Bone marrow (tissue), 2 donors: ENCODE measurements around the gene DENND5B.

ENCODE experiments used
- DNase-seq, 2 donors: peaks; one replicate each; lab custom pipeline; 2025; lab: John Stamatoyannopoulos, UW

DENND5B gene

GRCh38 chr12:31471823-31472222 is 119.1 kb downstream of the DENND5B start:
- no peak for DNase-seq

DNA sequence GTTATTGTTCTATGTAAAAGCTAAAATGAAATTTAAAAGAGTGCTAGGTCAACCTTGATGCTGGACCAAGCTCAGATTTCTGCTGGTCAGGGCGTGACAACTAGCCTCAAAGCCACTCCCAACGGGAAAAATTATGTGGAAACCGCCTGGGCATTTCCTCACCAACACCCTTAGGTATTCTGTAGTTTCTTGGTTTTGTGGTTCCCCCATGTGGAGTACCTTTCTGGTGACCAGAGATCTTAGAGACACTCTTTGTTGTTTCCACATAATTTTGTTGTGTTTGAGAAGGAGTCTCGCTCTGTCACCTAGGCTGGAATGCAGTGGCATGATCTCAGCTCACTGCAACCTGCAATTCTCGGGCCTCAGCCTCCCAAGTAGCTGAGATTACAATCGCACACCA is 119.9 kb downstream of the DENND5B start:
- no peak for DNase-seq

DNA sequence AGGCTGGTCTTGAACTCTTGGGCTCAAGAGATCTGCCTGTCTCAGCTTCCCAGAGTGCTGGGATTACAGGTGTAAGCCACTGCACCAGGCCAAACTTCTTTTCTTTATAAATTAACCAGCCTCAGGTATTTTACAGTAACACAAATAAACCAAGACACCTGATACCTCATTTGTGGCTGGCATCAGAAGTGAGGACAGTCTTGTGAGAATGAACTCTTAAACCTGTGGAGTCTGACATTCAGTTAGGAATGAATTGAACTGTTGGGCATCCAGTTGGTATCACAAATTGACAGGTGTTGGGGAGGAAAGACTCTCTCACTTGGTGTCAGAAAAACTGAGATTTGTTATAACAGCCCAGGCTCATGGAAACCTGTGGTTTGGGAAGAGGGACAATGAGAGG is 120.5 kb downstream of the DENND5B start:
- no peak for DNase-seq

GRCh38 chr12:31466768-31467167 is 124.2 kb downstream of the DENND5B start:
- DNase-seq, result no peak

- DNase-seq, result no peak
Measured at GRCh38 chr12:31465002-31465401, 125.9 kb downstream of the DENND5B start.

GRCh38 chr12:31460024-31460423 is 130.9 kb downstream of the DENND5B start:
- DNase-seq, result no peak

DNA sequence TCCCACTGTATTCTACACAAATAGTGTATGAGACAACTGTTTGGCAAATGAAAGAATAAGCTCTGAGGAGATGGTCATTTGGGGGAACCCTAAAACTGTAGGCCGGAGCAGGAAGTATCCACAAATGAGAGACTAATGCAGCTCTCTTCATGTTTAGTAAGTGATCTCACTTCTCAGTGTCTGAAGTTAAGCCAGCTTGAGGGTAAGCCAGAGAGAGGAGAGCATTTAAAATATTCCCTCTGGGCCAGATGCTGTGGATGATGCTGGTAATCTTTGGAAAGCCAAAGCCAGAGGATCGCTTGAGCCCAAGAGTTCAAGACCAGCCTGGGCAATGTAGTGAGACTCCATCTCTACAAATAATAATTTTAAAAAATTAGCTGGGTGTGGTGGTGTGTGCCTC is 134.4 kb downstream of the DENND5B start:
- no peak for DNase-seq

DNA sequence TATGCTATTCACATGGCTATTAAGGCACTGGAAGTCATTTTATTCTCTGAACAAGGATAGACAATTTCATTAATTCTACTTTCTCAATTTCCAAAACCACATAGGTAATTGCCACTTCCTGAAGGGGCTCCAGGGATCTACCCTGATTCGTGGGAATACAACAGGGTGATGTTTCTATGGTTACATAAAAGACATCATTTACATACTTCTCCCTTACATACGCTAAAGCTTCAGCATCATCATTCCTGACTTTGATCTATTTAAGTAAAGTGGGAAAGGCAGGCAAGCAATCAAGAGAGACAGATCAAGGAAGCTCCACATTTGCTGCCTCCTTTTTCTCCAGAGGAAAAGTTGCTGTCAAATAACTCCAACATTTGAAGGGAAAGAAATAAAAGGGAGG is 146.2 kb downstream of the DENND5B start:
- no peak for DNase-seq

DNA sequence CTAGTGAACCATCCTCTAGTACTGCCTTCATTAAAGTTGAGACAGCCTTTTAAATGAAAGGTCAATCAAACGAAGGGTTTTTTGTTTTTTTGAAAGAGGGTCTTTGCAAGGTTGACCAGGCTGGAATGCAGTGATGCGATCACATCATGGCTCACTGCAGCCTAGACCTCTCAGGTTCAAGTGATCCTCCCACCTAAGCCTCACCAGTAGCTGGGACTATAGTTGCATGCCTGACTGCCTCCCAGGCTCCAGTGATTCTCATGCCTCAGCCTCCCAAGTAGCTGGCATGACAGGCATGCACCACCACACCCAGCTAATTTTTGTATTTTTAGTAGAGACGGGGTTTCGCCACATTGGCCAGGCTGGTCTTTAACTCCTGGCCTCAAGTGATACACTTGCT is 150.3 kb downstream of the DENND5B start:
- no peak for DNase-seq

DNA sequence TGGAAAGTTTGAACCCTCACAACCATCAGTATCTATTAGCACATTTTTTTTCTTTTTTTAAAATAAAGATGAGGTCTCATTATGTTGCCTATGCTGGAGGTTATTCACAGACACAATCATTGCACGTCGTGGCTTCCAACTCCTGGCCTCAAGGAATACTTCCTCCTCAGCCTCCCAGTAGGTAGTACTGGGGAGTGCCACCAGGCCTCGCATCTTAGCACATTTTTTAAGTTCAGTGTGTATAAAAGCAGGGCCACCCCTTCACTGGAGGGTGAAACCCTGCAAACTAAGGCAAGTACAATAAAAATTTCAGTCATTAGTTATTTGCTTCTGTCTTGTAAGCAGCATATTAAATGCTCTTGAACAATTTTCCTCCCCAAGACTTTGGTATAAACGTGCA is 150.8 kb downstream of the DENND5B start:
- no peak for DNase-seq

DNA sequence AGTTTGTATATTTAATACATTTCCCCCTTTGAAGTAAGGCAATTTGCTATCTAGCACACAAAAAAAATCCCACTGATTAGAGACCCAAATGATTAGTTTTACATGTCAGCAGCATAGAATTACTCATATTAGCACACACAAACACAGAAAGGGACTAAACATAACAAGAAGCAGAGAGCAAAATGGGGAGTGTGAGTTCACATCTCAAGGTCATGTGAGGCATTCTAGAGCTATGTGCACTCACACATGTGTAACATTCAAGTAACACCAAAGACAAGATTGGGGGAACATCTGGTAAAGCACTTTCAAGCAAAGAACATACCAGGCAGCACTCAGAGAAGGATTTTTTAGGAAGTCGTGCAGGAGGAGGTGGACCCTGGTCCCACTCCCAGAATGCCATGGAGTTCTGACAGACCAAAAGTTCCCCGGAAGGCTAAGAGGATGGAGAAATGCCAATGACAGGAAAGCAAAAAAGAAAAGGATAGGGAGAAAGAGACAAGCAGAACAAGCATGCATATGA is 159.2 kb downstream of the DENND5B start:
- no peak for DNase-seq

GRCh38 chr12:31423405-31423804 is 167.5 kb downstream of the DENND5B start:
- DNase-seq, result no peak

- DNase-seq, result no peak
Measured at GRCh38 chr12:31412292-31412801, 178.6 kb downstream of the DENND5B start.

DNA sequence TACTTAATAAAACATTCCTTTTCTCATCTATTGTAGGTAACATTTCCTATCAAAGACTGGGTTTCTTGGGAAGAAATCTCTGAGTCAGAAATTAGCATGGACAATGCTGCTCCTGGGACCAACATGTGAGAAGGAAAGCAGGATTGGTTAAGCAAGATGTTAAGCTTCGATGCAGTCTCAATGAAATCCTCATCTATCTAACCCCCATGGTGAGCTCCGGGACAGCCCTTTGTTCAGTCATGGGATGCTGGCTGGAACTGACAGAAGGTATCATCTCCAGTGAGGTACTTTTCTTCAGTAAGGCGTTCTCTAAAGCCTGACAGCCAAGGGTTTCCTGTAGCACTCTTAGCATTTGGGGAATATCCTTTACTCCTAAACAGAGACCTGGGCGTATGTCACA is 182.2 kb downstream of the DENND5B start:
- no peak for DNase-seq

DNA sequence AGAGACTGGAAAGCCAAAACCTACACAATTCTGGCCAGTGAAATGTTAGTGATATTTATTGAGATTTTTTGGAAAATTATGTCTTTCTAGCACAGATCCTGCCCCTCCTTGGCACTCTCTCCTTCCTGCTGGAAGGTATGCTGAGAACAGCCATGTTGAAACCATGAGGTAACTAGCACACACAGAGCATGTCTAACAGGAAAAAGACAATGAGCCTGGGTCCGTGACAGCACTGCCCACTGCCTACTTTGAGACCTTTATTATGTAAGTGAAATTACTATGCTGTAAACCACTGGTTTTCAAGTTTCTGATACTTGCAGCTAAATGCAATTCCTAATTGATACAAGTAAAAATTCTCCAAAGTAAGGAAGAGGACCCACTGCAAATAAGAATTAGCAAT is 183.4 kb downstream of the DENND5B start:
- DNase-seq, result no peak

DNA sequence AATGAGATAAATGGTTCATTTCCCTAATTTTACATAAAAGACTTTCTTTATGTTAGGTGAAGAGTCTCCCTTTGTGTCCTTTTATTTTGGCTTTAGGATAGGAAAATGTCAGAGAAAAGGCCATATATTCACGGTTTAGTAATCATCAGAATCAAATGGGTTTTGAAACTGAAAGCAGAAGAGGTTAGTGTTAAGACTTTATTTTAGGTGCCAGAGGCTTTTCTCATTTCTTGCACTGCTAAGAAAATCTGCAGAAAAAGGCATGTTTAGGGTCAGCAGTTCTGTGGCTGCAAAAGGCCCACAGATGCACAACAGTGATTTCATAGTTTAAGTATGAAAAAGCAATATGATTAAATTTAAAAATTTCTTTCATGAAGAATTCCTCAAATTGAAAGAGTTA is 184.6 kb downstream of the DENND5B start:
- DNase-seq, result no peak

DNA sequence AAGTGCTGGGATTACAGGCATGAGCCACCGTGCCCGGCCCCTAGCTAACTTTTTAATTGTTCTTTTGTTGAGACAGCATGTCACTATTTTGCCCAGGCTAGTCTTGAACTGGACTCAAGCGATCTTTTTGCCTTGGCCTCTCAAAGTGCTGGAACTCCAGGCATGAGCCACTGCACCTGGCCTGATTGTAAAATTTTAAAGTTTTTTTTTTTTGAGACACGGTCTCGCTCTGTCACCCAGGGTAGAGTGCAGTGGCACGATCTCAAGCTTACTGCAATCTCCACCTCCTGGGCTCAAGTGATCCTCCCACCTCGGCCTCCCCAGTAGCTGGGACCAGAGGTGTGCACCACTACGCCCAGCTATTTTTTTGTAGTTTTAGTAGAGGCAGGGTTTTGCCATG is 185.9 kb downstream of the DENND5B start:
- DNase-seq, result no peak

- DNase-seq, result peak in 1 of 2 donors; percentile 78
Measured at GRCh38 chr12:31403099-31403607, 187.8 kb downstream of the DENND5B start.

DNA sequence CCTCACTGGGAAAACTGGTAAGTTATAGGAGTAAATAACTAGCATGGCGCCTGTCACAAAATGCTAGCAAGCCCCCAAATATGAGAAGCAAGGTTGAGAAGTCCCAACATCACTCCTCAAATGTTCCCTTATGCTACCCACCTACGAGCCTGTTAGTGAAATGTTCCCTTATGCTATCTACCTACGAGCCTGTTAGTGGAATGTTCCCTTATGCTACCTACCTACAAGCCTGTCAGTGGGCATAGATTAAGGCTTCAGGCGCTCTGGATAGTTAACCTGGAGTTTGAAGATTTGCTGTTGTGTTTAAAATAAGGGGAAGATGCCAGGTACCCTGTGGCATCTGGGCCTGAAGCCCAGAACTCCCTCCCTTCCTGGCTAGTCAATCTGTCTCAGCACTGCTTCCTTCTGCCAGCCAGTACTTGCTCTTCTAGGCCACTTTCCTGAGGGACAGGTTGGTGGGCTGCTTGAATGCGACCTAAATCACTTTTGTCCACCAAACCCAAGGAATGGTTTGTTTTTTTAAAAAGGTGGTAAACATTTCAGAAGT is 197.9 kb downstream of the DENND5B start:
- no peak for DNase-seq

DNA sequence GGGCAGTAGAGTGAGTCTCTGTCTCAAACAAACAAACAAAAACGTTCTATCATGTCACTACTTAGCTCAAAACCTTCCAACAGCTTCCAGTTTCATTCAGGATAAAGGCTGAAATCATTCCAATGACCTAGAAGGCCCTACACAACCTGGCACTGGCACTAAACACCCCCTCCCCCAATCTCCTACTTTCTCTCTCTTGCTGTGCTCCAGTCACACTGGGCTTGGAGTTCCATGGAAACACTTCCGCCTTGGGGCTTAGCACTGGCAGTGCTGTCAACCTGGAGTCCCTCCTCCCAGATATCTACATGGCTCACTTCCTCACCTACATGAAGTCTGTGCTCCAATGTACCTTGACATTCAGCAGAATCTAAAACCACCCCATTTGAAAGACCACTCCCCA is 199.9 kb downstream of the DENND5B start:
- DNase-seq, result no peak

- no peak for DNase-seq
Measured at GRCh38 chr12:31388713-31389112, 202.2 kb downstream of the DENND5B start.

DNA sequence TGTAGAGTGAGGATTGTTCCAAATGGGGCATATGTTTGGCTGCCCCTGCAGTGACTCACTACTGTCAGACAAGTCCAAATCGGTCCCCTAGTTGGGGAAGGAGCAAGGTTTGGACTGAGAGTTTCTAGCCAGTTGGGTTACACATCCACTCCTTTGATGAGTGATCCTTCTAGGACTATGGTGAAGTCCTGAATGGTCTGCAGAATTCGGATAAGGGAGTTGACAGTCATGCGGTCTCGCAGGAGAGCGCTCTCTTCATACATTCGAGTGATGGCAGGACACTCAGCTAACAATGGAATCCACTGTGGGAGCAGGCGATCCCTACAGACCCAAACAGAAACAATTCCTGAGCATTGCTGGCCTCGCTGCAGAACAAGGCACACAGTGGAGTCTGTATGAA is 203.5 kb downstream of the DENND5B start:
- DNase-seq, result no peak

DNA sequence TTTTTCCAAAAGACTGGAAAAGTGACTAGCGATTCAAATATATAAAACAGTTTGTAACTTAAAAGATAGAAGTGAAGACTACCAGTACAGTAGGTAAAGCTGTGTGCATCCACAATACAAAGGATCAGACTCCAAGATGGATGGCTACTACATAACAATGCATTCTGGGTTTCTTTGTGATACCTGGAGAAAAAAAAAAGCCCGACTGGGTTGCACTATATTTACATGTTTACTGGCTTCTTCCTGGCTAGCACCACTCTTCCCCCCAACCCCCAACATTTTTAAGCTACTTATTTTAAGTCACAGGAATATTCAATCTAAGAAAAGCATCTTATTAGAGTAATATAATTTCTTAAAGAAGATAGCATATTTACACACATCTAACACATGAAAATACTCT is 203.9 kb downstream of the DENND5B start:
- no peak for DNase-seq

GRCh38 chr12:31386364-31386777 is 204.6 kb downstream of the DENND5B start:
- no peak for DNase-seq
